Activated CD4-positive, alpha-beta T cell treated with anti-CD3 and anti-CD28 coated beads for 1 hour (primary cell): ENCODE measurements around the gene EXOC4.

Experiments used
- DNase-seq: peaks from one replicate; pipeline ENCODE4 v3.0.0-alpha.2; 2020

The EXOC4 gene

DNA sequence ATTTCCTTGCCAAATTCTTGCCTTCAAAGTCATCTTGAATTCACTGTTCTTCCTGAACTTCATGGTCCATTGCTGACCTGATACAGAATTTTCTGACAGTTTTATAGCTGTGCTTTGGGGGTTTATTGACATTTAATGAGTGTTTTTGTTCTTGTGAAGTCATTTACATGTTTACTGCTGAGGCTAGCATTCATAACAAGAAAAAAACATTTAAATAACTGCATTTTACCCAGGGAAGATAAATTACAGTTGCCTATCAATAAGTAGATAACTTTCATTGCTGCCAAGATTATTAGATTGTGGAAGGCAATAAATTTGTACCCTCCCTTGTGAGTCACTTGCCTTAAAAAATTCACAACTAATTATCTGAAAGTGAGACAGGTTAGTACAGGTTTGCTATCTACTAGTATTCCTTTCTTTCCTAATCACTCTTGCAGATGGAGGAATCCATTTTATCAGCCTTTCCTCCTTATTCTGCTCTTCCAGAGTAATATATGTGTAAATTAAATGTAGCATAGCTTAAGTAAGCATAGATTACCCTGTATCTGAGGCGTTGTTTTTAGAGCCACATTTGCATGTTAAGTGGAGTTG lies 178.4 kb downstream of the EXOC4 start:
- no peak for DNase-seq

GRCh38 chr7:133433165-133433812 lies 180.4 kb downstream of the EXOC4 start:
- no peak for DNase-seq

- no peak for DNase-seq
Observed at GRCh38 chr7:133434246-133434865, 181.5 kb downstream of the EXOC4 start.

DNA sequence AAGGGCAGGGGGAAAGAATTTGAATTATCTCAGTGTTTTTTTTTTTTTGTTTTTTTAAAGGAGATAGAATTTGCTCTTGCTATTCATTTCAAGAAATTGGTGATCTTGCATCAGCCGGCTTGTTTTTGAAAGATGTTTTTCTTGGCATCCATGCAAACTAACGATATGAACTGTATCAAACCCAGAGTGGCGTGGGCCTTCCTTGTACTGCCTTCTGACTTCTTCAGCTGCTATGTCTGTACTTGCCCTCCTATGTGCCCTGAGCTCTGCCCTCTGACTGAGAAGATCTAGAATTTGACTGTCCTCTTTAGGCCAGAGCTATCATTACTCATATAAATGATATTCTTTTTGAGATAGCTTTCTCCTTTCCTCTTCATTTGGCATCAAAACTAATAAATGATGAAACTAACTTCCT lies 183.1 kb downstream of the EXOC4 start:
- DNase-seq, result no peak

- DNase-seq, result no peak
Observed at GRCh38 chr7:133437544-133437943, 184.7 kb downstream of the EXOC4 start.

DNA sequence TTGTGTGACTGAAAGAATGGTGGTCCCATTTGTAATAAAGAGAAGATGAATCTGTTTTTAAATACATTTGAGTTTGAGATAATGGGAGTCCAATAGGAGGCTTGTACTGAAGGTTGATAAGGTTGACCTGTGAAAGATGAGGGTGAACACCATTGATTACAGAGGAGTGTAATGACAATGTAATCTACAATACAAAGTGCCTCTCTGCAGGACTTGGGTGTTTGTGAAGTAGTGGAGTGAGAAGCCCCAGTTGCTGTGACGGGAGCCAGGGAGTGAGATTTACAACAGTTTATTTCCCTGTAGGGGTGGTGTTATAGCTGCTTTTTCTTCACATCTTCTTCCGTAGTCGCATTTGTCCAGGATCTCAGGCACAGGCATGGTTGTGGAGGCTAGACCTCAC lies 189.9 kb downstream of the EXOC4 start:
- no peak for DNase-seq

DNA sequence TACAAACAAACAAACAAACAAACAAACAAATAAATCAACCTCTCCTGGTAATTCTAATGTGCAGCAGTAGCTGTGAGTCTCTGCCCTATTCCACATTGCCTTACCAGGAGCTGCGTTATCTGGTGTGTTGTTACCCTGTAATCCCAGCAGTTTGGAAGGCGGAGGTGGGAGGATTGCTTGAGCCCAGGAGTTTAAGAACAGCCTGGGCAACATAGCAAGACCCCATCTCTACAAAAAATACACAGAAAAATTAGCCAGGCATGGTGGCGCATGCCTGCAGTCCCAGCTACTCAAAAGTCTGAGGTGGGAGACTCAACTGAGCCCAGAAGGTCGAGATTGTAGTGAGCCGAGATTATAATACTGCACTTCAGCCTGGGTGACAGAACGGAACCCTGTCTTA lies 192.7 kb downstream of the EXOC4 start:
- DNase-seq, result no peak

DNA sequence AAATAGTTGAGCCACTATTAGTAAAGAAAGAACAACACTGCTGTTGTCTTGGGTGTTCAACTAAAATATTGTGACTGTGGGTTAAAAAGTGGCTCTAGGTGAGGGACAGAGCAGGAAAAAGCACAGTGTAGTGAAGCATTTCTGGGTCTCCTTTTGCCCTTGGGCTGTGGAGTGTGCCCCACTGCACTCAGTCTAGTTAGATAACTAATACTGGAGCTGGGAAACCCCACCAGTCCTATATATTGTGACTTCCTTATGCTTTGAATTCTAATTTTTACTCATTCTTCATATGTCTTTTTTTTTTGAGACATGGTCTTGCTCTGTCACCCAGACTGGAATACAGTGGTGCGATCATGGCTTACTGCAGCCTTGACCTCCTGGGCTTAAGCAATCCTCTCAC lies 195.1 kb downstream of the EXOC4 start:
- DNase-seq, result no peak

DNA sequence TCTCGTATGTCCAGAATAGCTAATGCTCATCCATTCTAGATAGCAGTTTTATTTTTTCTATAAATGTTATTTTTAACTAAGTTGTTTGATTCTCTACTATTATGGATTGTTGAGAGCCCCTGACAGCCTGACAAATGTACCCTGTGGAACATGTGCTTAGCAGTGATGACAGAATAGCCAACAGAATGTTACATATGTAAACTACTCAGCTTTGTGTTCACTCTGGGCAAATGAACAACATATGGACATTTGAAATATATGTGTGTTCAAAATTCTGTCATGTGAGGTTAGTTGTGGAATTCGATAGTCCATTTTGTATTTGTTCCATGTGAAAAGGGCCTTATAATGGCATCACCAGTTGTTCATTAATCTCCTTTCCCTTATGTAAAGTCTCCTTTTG lies 199.7 kb downstream of the EXOC4 start:
- DNase-seq, result no peak

DNA sequence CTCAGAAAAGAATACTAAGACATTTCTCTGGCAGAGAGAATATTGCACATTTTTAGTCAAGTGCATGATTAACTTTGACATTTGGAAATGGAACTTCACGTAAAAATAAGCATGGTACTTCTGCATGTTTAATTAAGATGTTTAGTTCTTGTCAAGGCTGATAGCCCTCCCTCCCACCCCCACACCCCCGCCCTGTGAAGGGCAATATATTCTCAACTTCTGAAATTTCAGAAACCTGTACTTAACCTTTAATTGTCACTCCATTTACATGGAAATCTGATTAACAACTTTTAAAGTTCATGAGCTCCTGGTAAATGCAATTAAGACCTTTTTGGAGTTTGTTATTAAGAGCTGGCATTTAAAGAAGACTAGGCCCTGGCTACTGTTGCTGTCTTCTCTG lies 205.8 kb downstream of the EXOC4 start:
- DNase-seq, result no peak

GRCh38 chr7:133461421-133461820 lies 208.5 kb downstream of the EXOC4 start:
- no peak for DNase-seq

- DNase-seq, result no peak
Observed at GRCh38 chr7:133475655-133476054, 222.8 kb downstream of the EXOC4 start.

DNA sequence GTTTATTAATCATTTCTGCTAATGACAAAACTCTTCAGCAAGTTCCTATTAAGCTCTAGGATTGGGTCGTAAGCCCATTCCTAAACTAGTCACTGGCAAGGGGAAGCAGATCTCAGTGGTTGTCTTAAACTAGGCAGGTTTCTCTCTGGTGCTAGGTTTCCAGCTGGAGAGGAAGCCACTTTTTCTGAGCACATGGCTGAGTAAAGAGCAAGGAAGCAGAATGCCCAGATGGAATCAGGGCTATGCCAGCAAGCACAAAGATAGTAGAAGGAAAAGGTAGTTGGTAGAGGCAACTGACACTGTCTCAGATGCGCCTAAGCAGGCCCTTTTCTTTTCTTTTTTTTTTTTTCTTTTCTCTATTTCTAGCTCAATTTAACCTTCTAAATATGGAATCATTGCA lies 224.9 kb downstream of the EXOC4 start:
- no peak for DNase-seq

DNA sequence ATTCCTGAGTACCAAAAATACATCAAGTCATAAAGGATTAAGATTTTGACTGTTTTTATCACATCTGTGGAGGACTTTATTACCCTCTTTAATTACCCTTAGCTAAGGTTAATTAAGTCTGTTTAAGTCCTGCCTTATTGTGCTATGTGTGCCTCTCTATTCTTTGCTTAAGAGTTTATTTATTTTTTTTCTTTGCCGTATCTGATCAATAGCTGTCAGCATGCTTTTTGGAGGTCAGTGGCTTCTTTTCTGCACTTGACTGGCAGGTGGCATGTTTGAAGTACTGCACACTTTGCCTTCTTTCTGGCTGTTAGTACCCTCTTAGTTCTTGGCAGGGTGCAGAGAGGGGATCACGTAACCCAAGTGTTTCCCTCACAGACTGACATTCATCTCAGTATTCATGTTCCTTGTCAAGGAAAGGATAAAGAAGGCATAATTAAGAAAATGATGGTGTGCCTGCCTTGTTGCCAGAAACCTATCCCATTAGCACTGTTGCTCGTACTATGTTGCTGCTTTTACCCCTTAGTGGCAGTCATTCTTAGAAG lies 225.8 kb downstream of the EXOC4 start:
- no peak for DNase-seq

DNA sequence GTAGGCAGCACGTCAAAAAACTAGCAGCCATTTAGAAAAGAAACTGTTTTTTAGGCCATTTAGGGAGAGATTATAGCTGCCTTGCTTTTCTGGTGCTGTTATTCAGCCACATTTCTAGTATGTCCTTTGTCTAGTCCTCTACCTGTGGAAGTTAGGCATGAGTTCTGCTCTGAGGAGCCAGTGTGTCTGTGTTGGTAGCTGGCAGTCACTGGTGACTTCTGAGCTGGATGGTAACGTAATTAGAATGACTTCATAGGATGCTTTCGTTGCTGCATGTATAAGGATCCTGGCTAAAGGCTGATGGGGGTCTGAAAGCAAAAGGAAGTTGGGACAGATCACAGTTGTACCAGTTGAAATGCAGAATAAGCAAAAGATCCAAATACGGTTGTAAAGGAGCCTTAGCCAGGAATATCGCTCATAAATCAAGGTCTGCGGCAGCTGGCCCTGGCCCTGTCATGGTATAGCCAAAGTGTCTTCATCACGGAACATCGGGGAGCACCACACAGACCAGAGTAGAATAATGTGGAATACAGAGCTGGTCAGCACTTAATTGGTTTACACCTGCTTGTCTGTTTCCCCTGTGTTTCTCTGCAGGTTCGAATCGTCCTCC lies 226.7 kb downstream of the EXOC4 start:
- DNase-seq, result no peak

GRCh38 chr7:133480868-133481267 lies 228.0 kb downstream of the EXOC4 start:
- DNase-seq, result no peak

DNA sequence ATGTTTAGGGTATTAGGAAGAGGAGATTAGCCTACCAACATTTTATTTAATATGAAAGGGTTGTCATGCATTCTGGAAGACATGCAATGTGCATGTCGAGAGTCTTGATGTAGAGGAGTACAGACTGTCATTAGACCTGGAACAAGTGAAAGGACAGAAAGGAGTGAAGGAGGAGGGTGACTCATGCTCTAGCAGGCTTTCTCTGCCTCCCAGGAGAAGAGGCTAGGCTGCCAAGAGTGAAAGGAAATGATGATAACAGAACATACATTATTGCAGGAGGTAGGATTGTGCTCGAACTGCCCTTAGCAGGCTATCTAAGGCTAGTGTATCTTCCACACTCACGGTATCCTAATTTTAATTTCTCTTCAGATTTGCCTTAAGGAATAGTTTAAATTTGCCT lies 228.8 kb downstream of the EXOC4 start:
- DNase-seq, result no peak

DNA sequence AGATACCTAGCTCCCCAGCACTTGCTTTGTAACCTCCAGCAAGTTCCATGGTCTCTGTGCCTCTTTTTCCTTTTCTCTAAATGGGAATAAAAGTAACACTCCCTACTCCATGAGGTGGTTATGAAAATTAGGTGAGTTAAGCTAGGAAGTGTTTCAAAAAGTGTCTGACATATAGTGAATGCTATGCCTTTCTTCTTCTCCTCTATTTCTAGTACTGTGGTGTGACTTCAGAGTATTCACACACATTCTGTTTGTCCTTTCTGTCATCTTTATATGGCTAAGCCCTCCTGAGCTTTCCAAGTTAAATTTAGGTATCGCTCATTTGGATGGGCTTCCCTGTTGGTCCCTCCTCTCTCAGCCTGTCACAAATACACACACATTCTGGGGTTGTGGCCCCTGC lies 229.7 kb downstream of the EXOC4 start:
- no peak for DNase-seq

- no peak for DNase-seq
Observed at GRCh38 chr7:133484086-133484485, 231.2 kb downstream of the EXOC4 start.

- DNase-seq, result no peak
Observed at GRCh38 chr7:133489906-133490305, 237.0 kb downstream of the EXOC4 start.

DNA sequence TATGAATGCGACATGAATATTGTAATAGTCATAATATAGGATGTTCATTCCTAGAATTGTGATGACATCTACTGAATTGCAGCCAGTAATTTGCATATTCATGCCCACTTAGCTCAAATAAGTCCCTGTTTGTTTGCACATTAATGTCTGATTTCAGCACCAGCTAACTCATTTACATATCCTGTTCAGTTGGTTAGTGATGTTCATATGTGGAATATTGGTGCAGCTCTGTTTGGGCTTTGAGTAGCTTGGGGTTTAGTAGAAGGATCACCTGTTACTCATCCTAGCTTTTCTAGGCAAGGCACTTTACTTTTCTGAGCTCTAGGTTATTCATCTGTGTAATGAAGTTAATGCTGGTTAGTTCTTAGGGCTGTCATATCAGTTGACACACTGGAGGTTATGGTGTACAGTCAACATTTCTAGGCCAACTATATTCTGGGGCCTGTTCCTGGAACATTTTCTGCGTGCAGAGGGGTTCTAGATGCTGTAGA lies 238.4 kb downstream of the EXOC4 start:
- no peak for DNase-seq

- no peak for DNase-seq
Observed at GRCh38 chr7:133491846-133492652, 239.2 kb downstream of the EXOC4 start.

DNA sequence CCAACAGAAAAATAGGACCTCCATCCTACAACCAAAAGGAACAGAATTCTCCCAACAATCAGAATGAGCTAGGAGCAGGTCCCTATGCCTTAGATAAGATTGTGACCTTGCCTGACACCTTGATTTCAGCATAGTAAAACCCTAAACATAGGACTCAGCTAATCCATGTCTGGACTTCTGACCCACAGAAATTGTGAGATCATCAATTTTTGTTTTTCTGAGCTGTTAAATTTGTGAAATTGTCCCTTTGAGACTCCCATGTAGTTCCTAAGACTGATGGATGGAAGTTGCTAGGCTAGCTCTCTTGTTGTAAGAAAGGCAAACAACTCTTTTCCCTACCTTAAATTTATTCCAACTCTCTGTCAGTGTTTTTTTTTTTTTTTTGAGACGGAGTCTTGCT lies 244.2 kb downstream of the EXOC4 start:
- DNase-seq, result no peak
